ENCODE data around the gene FAM20A. TPM values are rescaled to one million over a fixed set of nuclear protein-coding genes. Genes with fewer than 3 reads are reported as not detected.

The FAM20A gene
- total RNA-seq, 3 donors from 2014 or later (not counting 1 experiment from before 2014, with no cell fraction given) = 0.38 to 1.3 (median 0.66) TPM

DNA sequence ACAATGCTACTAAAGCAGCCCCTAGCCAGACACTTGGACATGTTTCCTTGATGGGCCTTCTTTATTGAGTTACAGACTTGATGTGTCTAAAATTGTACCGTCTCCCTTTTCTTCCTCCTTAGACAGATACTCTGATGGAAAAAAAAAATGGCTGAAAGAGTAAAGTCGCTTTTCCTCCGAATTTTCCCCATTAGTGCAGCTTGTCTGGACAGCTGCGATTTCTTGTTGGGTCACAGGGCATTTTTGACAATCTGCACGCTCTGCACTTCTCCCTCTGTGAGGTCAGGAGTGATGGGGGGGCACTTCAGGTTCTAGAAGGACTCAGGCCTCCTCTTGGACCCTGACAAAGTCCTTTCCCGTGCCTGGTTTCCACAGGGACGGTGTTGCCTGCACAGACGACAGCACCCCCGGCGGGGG lies 89.9 kb downstream of the FAM20A start:
- 17% methylated on average over 9 of the region's 10 CpGs for WGBS (ENCODE audit: insufficient coverage)
- Histone ChIP-seq H3K9me3 (ENCODE audit: control insufficient read depth, insufficient read depth, low read length) (no peaks in the 10 kb centered on the region), H3K4me1 (ENCODE audit: control insufficient read depth, insufficient read depth, low read length) (peaks cover 16% of the 10 kb centered on the region), H3K27me3 (ENCODE audit: control insufficient read depth, insufficient read depth, low read length) (no peaks in the 10 kb centered on the region), H3K27ac (ENCODE audit: low read length) (peak overlapping the region; percentile 100), H3K4me3 (ENCODE audit: low read length) (peak overlapping the region; percentile 90), H3K36me3 (ENCODE audit: control insufficient read depth, insufficient read depth, low read length) (peaks cover 13% of the 10 kb centered on the region)
- TF ChIP-seq CTCF (IDR thresholded peaks at IDR 0.05) = no peak
- H3K27me3 Mint-ChIP-seq (ENCODE audit: low read depth in 2 of 2) = no peaks in the 10 kb centered on the region
- H3K9me3 Mint-ChIP-seq = no peaks in the 10 kb centered on the region
- peaks cover 13% of the 10 kb centered on the region for H3K36me3 Mint-ChIP-seq
- peak overlapping the region; percentile 94 for H3K4me3 Mint-ChIP-seq
- intact Hi-C loops (cut with micrococcal nuclease) = loop anchor here (5.0 kb wide), 1 partner anchor 1264 kb away; the partner anchor contains the start of gene HELZ
- peaks cover 68 to 70% of the 10 kb centered on the region in 2 donors for H3K4me1 Mint-ChIP-seq
- H3K27ac Mint-ChIP-seq = peak overlapping the region; percentile 98
- ATAC-seq (no peak), DNase-seq (no peak)

GRCh38 chr17:68509141-68510057 lies 91.8 kb downstream of the FAM20A start:
- H3K36me3 Mint-ChIP-seq = no peaks in the 10 kb centered on the region
- peak in 1 of 3 donors; percentile 17 for ATAC-seq
- H3K27me3 ChIP-seq (ENCODE audit: control insufficient read depth, insufficient read depth, low read length) = no peaks in the 10 kb centered on the region
- H3K27ac Mint-ChIP-seq = peak overlapping the region; percentile 98
- DNase-seq = peak in 1 of 2 donors; percentile 35
- H3K36me3 ChIP-seq (ENCODE audit: control insufficient read depth, insufficient read depth, low read length) = no peaks in the 10 kb centered on the region
- no peaks in the 10 kb centered on the region for H3K9me3 Mint-ChIP-seq
- no peak for TF ChIP-seq CTCF (IDR thresholded peaks at IDR 0.05)
- H3K4me3 Mint-ChIP-seq = peak overlapping the region; percentile 83
- H3K9me3 ChIP-seq (ENCODE audit: control insufficient read depth, insufficient read depth, low read length) = no peaks in the 10 kb centered on the region
- H3K4me1 Mint-ChIP-seq = peaks cover 54% of the 10 kb centered on the region in 2 donors
- H3K27ac ChIP-seq (ENCODE audit: low read length) = peak overlapping the region; percentile 13
- peaks cover 16% of the 10 kb centered on the region for H3K4me1 ChIP-seq (ENCODE audit: control insufficient read depth, insufficient read depth, low read length)
- WGBS (ENCODE audit: insufficient coverage) = 63% methylated on average over 9 of the region's 9 CpGs
- H3K27me3 Mint-ChIP-seq (ENCODE audit: low read depth in 2 of 2) = no peaks in the 10 kb centered on the region
- intact Hi-C loops (cut with micrococcal nuclease) = loop anchor here (5.0 kb wide), 1 partner anchor 1262 kb away; the partner anchor contains the start of gene HELZ
- H3K4me3 ChIP-seq (ENCODE audit: low read length) = no peak overlapping the region

- H3K36me3 Mint-ChIP-seq = no peaks in the 10 kb centered on the region
- WGBS (ENCODE audit: insufficient coverage) = 82% methylated on average over 3 of the region's 3 CpGs
- peaks cover 16% of the 10 kb centered on the region for H3K4me1 ChIP-seq (ENCODE audit: control insufficient read depth, insufficient read depth, low read length)
- TF ChIP-seq CTCF (IDR thresholded peaks at IDR 0.05) = no peak
- intact Hi-C loops (cut with micrococcal nuclease) = no loop called here
- no peaks in the 10 kb centered on the region for H3K27me3 Mint-ChIP-seq (ENCODE audit: low read depth in 2 of 2)
- no peaks in the 10 kb centered on the region for H3K27me3 ChIP-seq (ENCODE audit: control insufficient read depth, insufficient read depth, low read length)
- H3K4me3 ChIP-seq (ENCODE audit: low read length) = no peak overlapping the region
- ATAC-seq = no peak
- H3K9me3 Mint-ChIP-seq = no peaks in the 10 kb centered on the region
- H3K36me3 ChIP-seq (ENCODE audit: control insufficient read depth, insufficient read depth, low read length) = no peaks in the 10 kb centered on the region
- H3K4me1 Mint-ChIP-seq = peaks cover 36 to 37% of the 10 kb centered on the region in 2 donors
- no peak overlapping the region for H3K27ac ChIP-seq (ENCODE audit: low read length)
- peak overlapping the region in 1 of 2 donors; percentile 4 for H3K27ac Mint-ChIP-seq
- no peak overlapping the region for H3K4me3 Mint-ChIP-seq
- DNase-seq = no peak
- no peaks in the 10 kb centered on the region for H3K9me3 ChIP-seq (ENCODE audit: control insufficient read depth, insufficient read depth, low read length)
Measured at GRCh38 chr17:68507576-68507975, 93.6 kb downstream of the FAM20A start.

Data from natural killer cell (primary cell).